T follicular helper cell (primary cell): ENCODE data around the gene SUSD3.

Source experiments
- DNase-seq: peaks from one replicate; pipeline ENCODE4 v3.0.0-alpha.2; 2020; ENCODE audit warnings: low read depth

The SUSD3 gene

GRCh38 chr9:93076101-93076791 is 17.7 kb downstream of the SUSD3 start:
- DNase-seq: no peak

GRCh38 chr9:93076792-93077128 is 18.3 kb downstream of the SUSD3 start:
- DNase-seq: no peak

GRCh38 chr9:93077367-93077766 is 18.9 kb downstream of the SUSD3 start:
- no peak for DNase-seq

GRCh38 chr9:93077811-93078210 is 19.3 kb downstream of the SUSD3 start:
- no peak for DNase-seq

- DNase-seq: no peak
Observed at GRCh38 chr9:93079371-93079770, 20.9 kb downstream of the SUSD3 start.

GRCh38 chr9:93080406-93080805 is 21.9 kb downstream of the SUSD3 start:
- no peak for DNase-seq

GRCh38 chr9:93081081-93081529 is 22.6 kb downstream of the SUSD3 start:
- no peak for DNase-seq

- no peak for DNase-seq
Observed at GRCh38 chr9:93081931-93082330, 23.4 kb downstream of the SUSD3 start.

GRCh38 chr9:93082841-93083411 is 24.4 kb downstream of the SUSD3 start:
- DNase-seq: no peak

- DNase-seq: no peak
Observed at GRCh38 chr9:93083592-93084470, 25.3 kb downstream of the SUSD3 start.

GRCh38 chr9:93084471-93084881 is 26.0 kb downstream of the SUSD3 start:
- DNase-seq: no peak

- no peak for DNase-seq
Observed at GRCh38 chr9:93085676-93086075, 27.2 kb downstream of the SUSD3 start.

GRCh38 chr9:93086447-93087224 is 28.1 kb downstream of the SUSD3 start:
- no peak for DNase-seq

- DNase-seq: no peak
Observed at GRCh38 chr9:93087971-93088655, 29.6 kb downstream of the SUSD3 start.

GRCh38 chr9:93088656-93089015 is 30.1 kb downstream of the SUSD3 start:
- DNase-seq: no peak

- DNase-seq: no peak
Observed at GRCh38 chr9:93089024-93089423, 30.5 kb downstream of the SUSD3 start.

- no peak for DNase-seq
Observed at GRCh38 chr9:93089481-93089991, 31.0 kb downstream of the SUSD3 start.

- no peak for DNase-seq
Observed at GRCh38 chr9:93090091-93090655, 31.7 kb downstream of the SUSD3 start.

- DNase-seq: no peak
Observed at GRCh38 chr9:93091056-93091452, 32.6 kb downstream of the SUSD3 start.

GRCh38 chr9:93091453-93092081 is 33.1 kb downstream of the SUSD3 start:
- no peak for DNase-seq
